GM12892 (cell line): Measurements from ENCODE around the gene RPL23.

Source experiments
- POLR2AphosphoS5 ChIP-seq: IDR thresholded peaks from 2 replicates; pipeline ENCODE4 v1.6.1; 2011; ENCODE audit warnings: low read depth, low read length, control low read depth
- TAF1 ChIP-seq: IDR thresholded peaks from 2 replicates; pipeline ENCODE4 v1.6.1; 2011; ENCODE audit warnings: low read depth, mild to moderate bottlenecking, control low read depth, low read length, borderline replicate concordance

GRCh38 chr17:38864636-38865398 lies 11.3 kb upstream of the RPL23 start:
- TF ChIP-seq POLR2AphosphoS5 (no peak), TAF1 (no peak)
